Progenitor cell of endocrine pancreas (in vitro differentiated cells): ENCODE measurements around the gene NUDT16L1. TPM values are rescaled to one million over a fixed set of nuclear protein-coding genes. Genes with fewer than 3 reads are reported as not detected.

Experiments
- DNase-seq: peaks from one replicate; pipeline ENCODE4 v3.0.0; 2021; ENCODE audit warnings: low spot score; ENCODE audit not compliant: unreplicated experiment
- H3K27ac Mint-ChIP-seq: 2 replicates; pipeline ENCODE4 v1.8.0; 2021; ENCODE audit warnings: mild to moderate bottlenecking, moderate library complexity, mixed read lengths
- H3K27me3 Mint-ChIP-seq: 2 replicates; pipeline ENCODE4 v1.8.0; 2021; ENCODE audit warnings: mixed read lengths
- H3K36me3 Mint-ChIP-seq: 2 replicates; pipeline ENCODE4 v1.8.0; 2022; ENCODE audit warnings: mixed read lengths; ENCODE audit not compliant: insufficient read depth
- H3K4me1 Mint-ChIP-seq: 2 replicates; pipeline ENCODE4 v1.8.0; 2021; ENCODE audit warnings: low read depth, mixed read lengths
- H3K4me3 Mint-ChIP-seq: 2 replicates; pipeline ENCODE4 v1.8.0; 2021; ENCODE audit warnings: low read depth, mild to moderate bottlenecking, moderate library complexity, mixed read lengths
- H3K9me3 Mint-ChIP-seq: 2 replicates; pipeline ENCODE4 v1.8.0; 2021; ENCODE audit warnings: low read depth, mixed read lengths
- CTCF ChIP-seq: fragments of 200-600 bp; sonication (generic); IDR thresholded peaks from one replicate; pipeline ENCODE4 v1.5.0; 2021; ENCODE audit warnings: antibody characterized with exemption, mild to moderate bottlenecking; ENCODE audit not compliant: unreplicated experiment
- total RNA-seq: library from RNA; stranded (reverse); gene quantifications from 2 replicates; pipeline ENCODE4 v1.2.1, GENCODE V29; 2021

The NUDT16L1 gene
- total RNA-seq, 1 donor from 2014 or later = 41.8 TPM

DNA sequence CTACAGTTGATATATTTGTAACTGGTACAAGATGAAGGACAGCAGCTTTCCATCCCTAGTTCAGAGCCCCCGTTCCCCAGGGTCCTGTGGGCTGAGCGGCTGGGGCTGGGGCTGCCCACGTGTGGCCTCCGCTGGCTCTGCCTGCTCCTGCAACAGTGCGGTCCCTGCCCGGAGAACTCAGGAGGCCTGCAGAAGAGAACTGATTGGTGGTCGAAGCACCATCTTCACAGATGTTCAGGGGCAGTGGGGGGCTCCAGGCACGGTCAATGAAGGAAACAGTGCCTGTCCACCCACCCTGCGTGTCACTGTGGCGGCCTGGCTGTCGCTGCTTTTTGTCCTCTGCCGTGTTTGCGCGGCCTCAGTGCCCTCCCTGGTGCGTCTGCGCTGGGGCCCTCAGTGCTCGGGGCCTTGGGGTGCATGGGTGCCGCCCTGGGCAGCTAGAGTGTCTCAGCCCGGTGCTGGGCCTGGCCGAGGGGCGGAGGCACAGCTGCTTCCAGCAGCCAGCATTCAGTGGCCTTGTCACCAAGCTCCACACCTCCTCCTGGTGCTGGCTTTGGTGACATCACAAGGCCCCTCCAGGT is 4.2 kb upstream of the NUDT16L1 start:
- TF ChIP-seq CTCF = no peak
- Mint-ChIP-seq H3K27ac (no peak overlapping the region), H3K27me3 (no peaks in the 10 kb centered on the region), H3K9me3 (no peaks in the 10 kb centered on the region), H3K4me1 (no peaks in the 10 kb centered on the region), H3K4me3 (no peak overlapping the region), H3K36me3 (peaks cover 2% of the 10 kb centered on the region)
- no peak for DNase-seq

GRCh38 chr16:4689864-4690704 is 3.3 kb upstream of the NUDT16L1 start:
- Mint-ChIP-seq H3K4me3 (no peak overlapping the region), H3K9me3 (no peaks in the 10 kb centered on the region)

GRCh38 chr16:4690946-4691665 is 2.3 kb upstream of the NUDT16L1 start:
- DNase-seq = no peak
- Mint-ChIP-seq H3K27me3 (no peaks in the 10 kb centered on the region), H3K9me3 (no peaks in the 10 kb centered on the region), H3K4me3 (no peak overlapping the region), H3K36me3 (peaks cover 2% of the 10 kb centered on the region), H3K4me1 (peaks cover 1% of the 10 kb centered on the region), H3K27ac (peak overlapping the region; percentile 31)
- no peak for TF ChIP-seq CTCF

More at GRCh38 chr16:4689864-4690704, 3.3 kb upstream of the NUDT16L1 start:
- no peak for DNase-seq
- Mint-ChIP-seq H3K27ac (no peak overlapping the region), H3K27me3 (no peaks in the 10 kb centered on the region), H3K36me3 (peaks cover 2% of the 10 kb centered on the region), H3K4me1 (no peaks in the 10 kb centered on the region)
- TF ChIP-seq CTCF = no peak

DNA sequence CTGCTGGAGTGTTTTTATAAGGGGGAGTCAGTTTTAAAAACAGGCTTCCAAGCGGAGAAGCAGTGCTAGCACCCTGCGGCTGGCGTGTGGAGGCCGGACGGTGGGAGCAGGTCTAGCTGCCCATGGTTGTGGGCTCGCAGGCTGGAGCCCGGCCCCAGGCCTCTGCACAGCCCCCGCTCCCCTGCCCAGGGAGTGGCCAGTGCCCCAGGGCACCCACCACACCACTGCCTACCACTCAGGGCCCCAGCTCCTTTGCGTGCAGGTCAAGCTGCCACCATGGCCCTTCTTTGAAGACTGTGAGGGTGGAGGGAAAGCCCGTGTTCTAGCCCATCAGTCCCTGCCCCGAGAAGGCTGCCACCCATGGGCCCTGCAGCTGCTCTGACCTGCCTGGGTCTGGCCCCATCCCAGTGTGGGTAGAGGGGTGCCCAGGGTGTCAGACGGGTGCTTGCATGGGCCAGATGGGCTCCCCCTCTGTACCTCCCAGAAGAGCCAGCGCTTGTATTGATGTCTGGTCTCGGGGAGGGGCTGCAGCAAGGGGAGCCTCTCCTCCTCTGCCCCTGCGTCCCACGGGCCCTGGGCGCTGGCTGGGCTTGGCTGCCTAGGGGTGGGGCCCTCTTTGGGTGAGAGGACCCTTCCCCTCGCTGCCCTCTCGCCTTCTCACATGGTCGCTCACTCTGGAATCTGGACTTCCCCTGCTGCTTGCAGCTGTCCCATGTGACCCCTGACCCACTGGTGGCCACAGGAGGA is 1.5 kb upstream of the NUDT16L1 start:
- TF ChIP-seq CTCF = no peak
- Mint-ChIP-seq H3K27me3 (no peaks in the 10 kb centered on the region), H3K4me1 (peaks cover 1% of the 10 kb centered on the region), H3K9me3 (no peaks in the 10 kb centered on the region), H3K27ac (peak overlapping the region; percentile 31), H3K36me3 (peaks cover 2% of the 10 kb centered on the region), H3K4me3 (no peak overlapping the region)
- no peak for DNase-seq
